GM23248 (cell line): ENCODE data around the gene KCNT1. TPM values are rescaled to one million over a fixed set of nuclear protein-coding genes. Genes with fewer than 3 reads are reported as not detected.

Source experiments
- DNase-seq: peaks from one replicate; pipeline ENCODE4 v3.0.0-alpha.2; 2015
- H2AFZ ChIP-seq: fragments of 200-600 bp; sonication (generic); 2 replicates; pipeline ENCODE4 v1.6.1; 2016; ENCODE audit warnings: antibody characterized with exemption
- H3F3A ChIP-seq: fragments of 200-600 bp; sonication (generic); 2 replicates; pipeline ENCODE4 v1.6.1; 2016; ENCODE audit warnings: mild to moderate bottlenecking, antibody characterized with exemption, mixed run types; ENCODE audit not compliant: insufficient read depth
- H3K27ac ChIP-seq: fragments of 200-600 bp; sonication (generic); 2 replicates; pipeline ENCODE4 v1.5.1; 2016; ENCODE audit warnings: mild to moderate bottlenecking
- H3K27me3 ChIP-seq: fragments of 200-600 bp; sonication (generic); replicated peaks from 2 replicates; pipeline ENCODE4 v1.6.1; 2016; ENCODE audit warnings: mild to moderate bottlenecking; ENCODE audit not compliant: insufficient read depth
- H3K36me3 ChIP-seq: fragments of 200-600 bp; sonication (generic); 2 replicates; pipeline ENCODE4 v1.6.1; 2016; ENCODE audit warnings: low read depth, mild to moderate bottlenecking
- H3K4me1 ChIP-seq: fragments of 200-600 bp; sonication (generic); 2 replicates; pipeline ENCODE4 v1.6.1; 2016; ENCODE audit warnings: mild to moderate bottlenecking; ENCODE audit not compliant: insufficient read depth
- H3K4me2 ChIP-seq: fragments of 200-600 bp; sonication (generic); one replicate; pipeline ENCODE4 v1.6.1; 2016; ENCODE audit warnings: mild to moderate bottlenecking; ENCODE audit not compliant: unreplicated experiment
- H3K4me3 ChIP-seq: fragments of 200-600 bp; sonication (generic); 2 replicates; pipeline ENCODE4 v1.5.1; 2016; ENCODE audit warnings: mild to moderate bottlenecking
- H3K79me2 ChIP-seq: fragments of 200-600 bp; sonication (generic); 2 replicates; pipeline ENCODE4 v1.6.1; 2016; ENCODE audit warnings: mild to moderate bottlenecking; ENCODE audit not compliant: insufficient read depth
- H3K9ac ChIP-seq: fragments of 200-600 bp; sonication (generic); 2 replicates; pipeline ENCODE4 v1.6.1; 2016; ENCODE audit warnings: mild to moderate bottlenecking
- H3K9me2 ChIP-seq: fragments of 200-600 bp; sonication (generic); 2 replicates; pipeline ENCODE4 v1.6.1; 2016; ENCODE audit warnings: mixed run types, mild to moderate bottlenecking, moderate library complexity; ENCODE audit not compliant: insufficient read depth
- H3K9me3 ChIP-seq: fragments of 200-600 bp; sonication (generic); one replicate; pipeline ENCODE4 v1.6.1; 2017; ENCODE audit warnings: low read depth
- H4K20me1 ChIP-seq: fragments of 200-600 bp; sonication (generic); 2 replicates; pipeline ENCODE4 v1.6.0; 2016; ENCODE audit not compliant: insufficient read depth
- EZH2 ChIP-seq: fragments of 200-600 bp; sonication (generic); IDR thresholded peaks from 2 replicates; pipeline ENCODE4 v1.6.1; 2018; ENCODE audit warnings: antibody characterized with exemption, mild to moderate bottlenecking; ENCODE audit not compliant: insufficient read depth, poor library complexity, severe bottlenecking
- EZH2phosphoT487 ChIP-seq: fragments of 200-600 bp; sonication (generic); IDR thresholded peaks from 2 replicates; pipeline ENCODE4 v1.6.1; 2018; ENCODE audit warnings: antibody characterized with exemption, moderate library complexity, mild to moderate bottlenecking, low read depth; ENCODE audit not compliant: insufficient read depth
- WGBS, 2 experiments: methylation state at CpG; one replicate each; pipeline ENCODE4 v1.1.6; 2015 to 2017; ENCODE audit warnings: low lambda C conversion rate in 2 of 2, low coverage in 1 of 2; ENCODE audit errors: missing lambda C conversion rate in 2 of 2; 5-methylcytosine and 5-hydroxymethylcytosine counted together
- in situ Hi-C: fragments of 300-500 bp; cut with MboI; formaldehyde crosslinking; loops from 2 replicates; pipeline ENCODE4 v1.15.0; 2020
- polyA plus RNA-seq: library from polyadenylated mRNA; unstranded; fragments of >200 nt; fragmentation: Nextera tagmentation; extraction: Ambion mirVana; gene quantifications from 2 replicates; pipeline ENCODE4 v1.2.1, GENCODE V29; 2016
- total RNA-seq: library from RNA; depleted of rRNA; stranded (reverse); fragments of >200 nt; shearing (Covaris generic); gene quantifications from 2 replicates; pipeline ENCODE4 v1.2.3, GENCODE V29; 2014

Gene KCNT1
- total and polyA plus RNA-seq, 2 experiments from 2014 or later: not detected

- H3K4me2 ChIP-seq: no peak overlapping the region
- no peak overlapping the region for H2AFZ ChIP-seq
- no peak overlapping the region for H3K4me3 ChIP-seq
- no peaks in the 10 kb centered on the region for H3K36me3 ChIP-seq
- H3K27ac ChIP-seq: no peak overlapping the region
- TF ChIP-seq EZH2: no peak
- TF ChIP-seq EZH2phosphoT487: no peak
- H3K9me2 ChIP-seq: no peaks in the 10 kb centered on the region
- no peak for DNase-seq
- in situ Hi-C loops: no loop called here
- no peaks in the 10 kb centered on the region for H4K20me1 ChIP-seq
- H3F3A ChIP-seq: no peaks in the 10 kb centered on the region
- no peaks in the 10 kb centered on the region for H3K9me3 ChIP-seq
- H3K79me2 ChIP-seq: no peaks in the 10 kb centered on the region
- peaks cover 12% of the 10 kb centered on the region; the same call in 1 of the 2 replicates for H3K27me3 ChIP-seq
- H3K4me1 ChIP-seq: no peaks in the 10 kb centered on the region
- WGBS, 2 experiments: 38 to 44% methylated on average over 9 of the region's 9 CpGs
- no peak overlapping the region for H3K9ac ChIP-seq
Measured at GRCh38 chr9:135706288-135706687, 4.3 kb downstream of the KCNT1 start.

GRCh38 chr9:135707252-135708138, 5.5 kb downstream of the KCNT1 start:
- Histone ChIP-seq H4K20me1 (no peaks in the 10 kb centered on the region), H3K27ac (no peak overlapping the region), H3K27me3 (peaks cover 12% of the 10 kb centered on the region; the same call in 1 of the 2 replicates), H3K4me1 (no peaks in the 10 kb centered on the region), H3K9me2 (no peaks in the 10 kb centered on the region), H3K9me3 (no peaks in the 10 kb centered on the region), H3K4me3 (no peak overlapping the region), H3K36me3 (no peaks in the 10 kb centered on the region), H3K79me2 (no peaks in the 10 kb centered on the region), H3K4me2 (no peak overlapping the region), H2AFZ (no peak overlapping the region), H3F3A (no peaks in the 10 kb centered on the region), H3K9ac (no peak overlapping the region)
- 21 to 26% methylated on average over 22 to 23 of the region's 23 CpGs for WGBS, 2 experiments
- no peak for TF ChIP-seq EZH2phosphoT487
- TF ChIP-seq EZH2: no peak
- DNase-seq: no peak
- in situ Hi-C loops: no loop called here

GRCh38 chr9:135708164-135708563, 6.2 kb downstream of the KCNT1 start:
- Histone ChIP-seq H3K9me2 (no peaks in the 10 kb centered on the region), H3K4me1 (no peaks in the 10 kb centered on the region), H3K79me2 (no peaks in the 10 kb centered on the region), H3K27ac (no peak overlapping the region), H2AFZ (no peak overlapping the region), H4K20me1 (no peaks in the 10 kb centered on the region), H3K27me3 (peaks cover 15% of the 10 kb centered on the region), H3F3A (no peaks in the 10 kb centered on the region), H3K9ac (no peak overlapping the region), H3K9me3 (no peaks in the 10 kb centered on the region), H3K4me3 (no peak overlapping the region), H3K36me3 (no peaks in the 10 kb centered on the region), H3K4me2 (no peak overlapping the region)
- 34 to 38% methylated on average over 4 of the region's 4 CpGs for WGBS, 2 experiments
- TF ChIP-seq EZH2phosphoT487 (no peak), EZH2 (no peak)
- DNase-seq: no peak
- in situ Hi-C loops: no loop called here

- no peak for DNase-seq
Measured at GRCh38 chr9:135711391-135711790, 9.4 kb downstream of the KCNT1 start.

More at GRCh38 chr9:135711391-135711790, 9.4 kb downstream of the KCNT1 start:
- no peak overlapping the region for H3K4me2 ChIP-seq
- no peak overlapping the region for H3K27ac ChIP-seq
- H3F3A ChIP-seq: no peaks in the 10 kb centered on the region
- in situ Hi-C loops: no loop called here
- H3K9me2 ChIP-seq: no peaks in the 10 kb centered on the region
- H2AFZ ChIP-seq: no peak overlapping the region
- no peaks in the 10 kb centered on the region for H4K20me1 ChIP-seq
- WGBS, 2 experiments: 60 to 62% methylated on average over 12 of the region's 12 CpGs
- no peak overlapping the region for H3K4me3 ChIP-seq
- no peaks in the 10 kb centered on the region for H3K4me1 ChIP-seq
- H3K79me2 ChIP-seq: no peaks in the 10 kb centered on the region
- peaks cover 22% of the 10 kb centered on the region for H3K27me3 ChIP-seq
- H3K9me3 ChIP-seq: no peaks in the 10 kb centered on the region
- H3K9ac ChIP-seq: no peak overlapping the region
- TF ChIP-seq EZH2 (no peak), EZH2phosphoT487 (no peak)
- no peaks in the 10 kb centered on the region for H3K36me3 ChIP-seq
